ENCODE measurements around the gene OR7G3. TPM values are rescaled to one million over a fixed set of nuclear protein-coding genes. Genes with fewer than 3 reads are reported as not detected.

The OR7G3 gene
- total and polyA plus RNA-seq, 12 donors, result not detected

GRCh38 chr19:9155591-9155990, 28.8 kb upstream of the OR7G3 start:
- intact Hi-C loops (cut with DNase I), result no loop called here
- Histone ChIP-seq H3K4me1 (no peaks in the 10 kb centered on the region), H3K27ac (no peak overlapping the region), H3K9me3 (peaks cover 0 to 52% (median 13%) of the 10 kb centered on the region in 11 donors), H3K4me3 (no peak overlapping the region), H3K27me3 (no peaks in the 10 kb centered on the region), H3K36me3 (peaks cover 0 to 80% (median 55%) of the 10 kb centered on the region in 9 donors)
- no peak for TF ChIP-seq CTCF (IDR thresholded peaks at IDR 0.05)
- ATAC-seq, result no peak
- DNase-seq, result no peak
- 97 to 98% methylated on average over 4 of the region's 4 CpGs for WGBS, 2 donors

- no peak overlapping the region for H3K4me3 ChIP-seq
- no peak for TF ChIP-seq CTCF (IDR thresholded peaks at IDR 0.05)
- 99% methylated on average over 5 of the region's 5 CpGs for WGBS, 2 donors
- peaks cover 0 to 57% (median 15%) of the 10 kb centered on the region in 9 donors for H3K36me3 ChIP-seq
- ATAC-seq (no peak), DNase-seq (no peak)
- peaks cover 0 to 45% (median 16%) of the 10 kb centered on the region in 11 donors for H3K9me3 ChIP-seq
- H3K4me1 ChIP-seq, result peaks cover 0 to 5% (median 0%) of the 10 kb centered on the region in 9 donors
- H3K27ac ChIP-seq, result no peak overlapping the region
- intact Hi-C loops (cut with DNase I), result no loop called here
- no peaks in the 10 kb centered on the region for H3K27me3 ChIP-seq
These were observed 24.6 kb upstream of the OR7G3 start for GRCh38 chr19:9151367-9151766.

GRCh38 chr19:9150650-9151049, 23.9 kb upstream of the OR7G3 start:
- Histone ChIP-seq H3K36me3 (peaks cover 0 to 50% (median 10%) of the 10 kb centered on the region in 9 donors), H3K27ac (no peak overlapping the region), H3K4me1 (peaks cover 0 to 5% (median 0%) of the 10 kb centered on the region in 9 donors), H3K4me3 (no peak overlapping the region), H3K27me3 (no peaks in the 10 kb centered on the region), H3K9me3 (peaks cover 0 to 49% (median 20%) of the 10 kb centered on the region in 11 donors)
- 96 to 97% methylated on average over 5 of the region's 5 CpGs for WGBS, 2 donors
- no peak for ATAC-seq
- intact Hi-C loops (cut with DNase I), result no loop called here
- DNase-seq, result no peak
- TF ChIP-seq CTCF (IDR thresholded peaks at IDR 0.05), result no peak

GRCh38 chr19:9149997-9150396, 23.2 kb upstream of the OR7G3 start:
- Histone ChIP-seq H3K4me3 (no peak overlapping the region), H3K4me1 (peaks cover 0 to 5% (median 0%) of the 10 kb centered on the region in 9 donors), H3K27ac (no peak overlapping the region), H3K27me3 (no peaks in the 10 kb centered on the region), H3K9me3 (peaks cover 0 to 56% (median 19%) of the 10 kb centered on the region in 11 donors), H3K36me3 (peaks cover 0 to 47% (median 10%) of the 10 kb centered on the region in 9 donors)
- DNase-seq, result no peak
- intact Hi-C loops (cut with DNase I), result loop anchor here in 5 of 10 donors (10.0 kb wide), 4 partner anchors 155 to 645 kb away; partner anchors contain the start of genes ZNF266 (in 1 of the 5) and ZNF699 (in 1 of the 5)
- WGBS, 2 donors, result 95% methylated on average over 4 of the region's 4 CpGs
- no peak for TF ChIP-seq CTCF (IDR thresholded peaks at IDR 0.05)
- no peak for ATAC-seq

Data from heart right ventricle (tissue), 16 donors.